Renal cortex interstitium (tissue), 11 donors: ENCODE results near the gene KRTAP10-2. TPM values are rescaled to one million over a fixed set of nuclear protein-coding genes. Genes with fewer than 3 reads are reported as not detected.
"Not testable (repeated sequence)": the region's sequence is repeated elsewhere in the genome, so short reads cannot be mapped to it uniquely, and the experiment has no call there.

ENCODE experiments used
- DNase-seq, 11 donors: peaks; one replicate each; pipeline ENCODE4 v3.0.0-alpha.2; 2013; ENCODE audit warnings: low read depth in 9 of 11, low spot score in 4 of 11; ENCODE audit errors: extremely low read depth in 1 of 11
- polyA plus RNA-seq, 3 donors: library from polyadenylated mRNA; unstranded; fragments of 120-200 nt; gene quantifications; one replicate each; pipeline ENCODE4 v1.2.1, GENCODE V29; 2013; ENCODE audit not compliant: insufficient read length in 3 of 3

KRTAP10-2 gene
- polyA plus RNA-seq, 3 donors = not detected

GRCh38 chr21:44569861-44570517, 18.7 kb upstream of the KRTAP10-2 start:
- DNase-seq = no peak

- no peak for DNase-seq
Observed at GRCh38 chr21:44568667-44569556, 17.6 kb upstream of the KRTAP10-2 start.

GRCh38 chr21:44568261-44568660, 17.0 kb upstream of the KRTAP10-2 start:
- DNase-seq = no peak

- DNase-seq = no peak
Observed at GRCh38 chr21:44567481-44568171, 16.3 kb upstream of the KRTAP10-2 start.

- DNase-seq = no peak
Observed at GRCh38 chr21:44566403-44566802, 15.1 kb upstream of the KRTAP10-2 start.

GRCh38 chr21:44564886-44565598, 13.7 kb upstream of the KRTAP10-2 start:
- DNase-seq = no peak

- no peak for DNase-seq
Observed at GRCh38 chr21:44564099-44564498, 12.8 kb upstream of the KRTAP10-2 start.

GRCh38 chr21:44558695-44559094, 7.4 kb upstream of the KRTAP10-2 start, which contains the start of gene KRTAP10-3:
TSS of gene KRTAP10-3 (minus strand) at chr21:44558795. CDS start at chr21:44558715, 80 bp downstream.
- DNase-seq = no peak

GRCh38 chr21:44558329-44558675, 7.0 kb upstream of the KRTAP10-2 start:
- DNase-seq = not testable (repeated sequence)

GRCh38 chr21:44557491-44558328, 6.4 kb upstream of the KRTAP10-2 start:
- no peak for DNase-seq

- no peak for DNase-seq
Observed at GRCh38 chr21:44556879-44557278, 5.6 kb upstream of the KRTAP10-2 start.

GRCh38 chr21:44555200-44555875, 4.0 kb upstream of the KRTAP10-2 start:
- DNase-seq = no peak

GRCh38 chr21:44552681-44553080, 1.4 kb upstream of the KRTAP10-2 start:
- no peak for DNase-seq

- no peak for DNase-seq
Observed at GRCh38 chr21:44552136-44552535, 831 bp upstream of the KRTAP10-2 start.

GRCh38 chr21:44550807-44551206, 498 bp downstream of the KRTAP10-2 start:
- no peak for DNase-seq

GRCh38 chr21:44550285-44550684, 1.0 kb downstream of the KRTAP10-2 start:
- DNase-seq = not testable (repeated sequence)

- DNase-seq = no peak
Observed at GRCh38 chr21:44549525-44550211, 1.6 kb downstream of the KRTAP10-2 start.
